ENCODE data around the gene PYGM.
A peak's percentile ranks its signal among the peaks of the same experiment; 100 is the strongest.

GRCh38 chr11:64777449-64778222, 17.9 kb upstream of the PYGM start:
- TF ChIP-seq, protein P1, sequence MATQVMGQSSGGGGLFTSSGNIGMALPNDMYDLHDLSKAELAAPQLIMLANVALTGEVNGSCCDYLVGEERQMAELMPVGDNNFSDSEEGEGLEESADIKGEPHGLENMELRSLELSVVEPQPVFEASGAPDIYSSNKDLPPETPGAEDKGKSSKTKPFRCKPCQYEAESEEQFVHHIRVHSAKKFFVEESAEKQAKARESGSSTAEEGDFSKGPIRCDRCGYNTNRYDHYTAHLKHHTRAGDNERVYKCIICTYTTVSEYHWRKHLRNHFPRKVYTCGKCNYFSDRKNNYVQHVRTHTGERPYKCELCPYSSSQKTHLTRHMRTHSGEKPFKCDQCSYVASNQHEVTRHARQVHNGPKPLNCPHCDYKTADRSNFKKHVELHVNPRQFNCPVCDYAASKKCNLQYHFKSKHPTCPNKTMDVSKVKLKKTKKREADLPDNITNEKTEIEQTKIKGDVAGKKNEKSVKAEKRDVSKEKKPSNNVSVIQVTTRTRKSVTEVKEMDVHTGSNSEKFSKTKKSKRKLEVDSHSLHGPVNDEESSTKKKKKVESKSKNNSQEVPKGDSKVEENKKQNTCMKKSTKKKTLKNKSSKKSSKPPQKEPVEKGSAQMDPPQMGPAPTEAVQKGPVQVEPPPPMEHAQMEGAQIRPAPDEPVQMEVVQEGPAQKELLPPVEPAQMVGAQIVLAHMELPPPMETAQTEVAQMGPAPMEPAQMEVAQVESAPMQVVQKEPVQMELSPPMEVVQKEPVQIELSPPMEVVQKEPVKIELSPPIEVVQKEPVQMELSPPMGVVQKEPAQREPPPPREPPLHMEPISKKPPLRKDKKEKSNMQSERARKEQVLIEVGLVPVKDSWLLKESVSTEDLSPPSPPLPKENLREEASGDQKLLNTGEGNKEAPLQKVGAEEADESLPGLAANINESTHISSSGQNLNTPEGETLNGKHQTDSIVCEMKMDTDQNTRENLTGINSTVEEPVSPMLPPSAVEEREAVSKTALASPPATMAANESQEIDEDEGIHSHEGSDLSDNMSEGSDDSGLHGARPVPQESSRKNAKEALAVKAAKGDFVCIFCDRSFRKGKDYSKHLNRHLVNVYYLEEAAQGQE (IDR thresholded peaks at IDR 0.05; ENCODE audit: insufficient read depth in 1 of 2, low read depth in 2 of 2, low read length in 2 of 2), result peak; percentile 67 to 88
- TF ChIP-seq POLR2AphosphoS5 (IDR thresholded peaks at IDR 0.05; ENCODE audit: low read depth, low read length) (no peak), TAF1 (IDR thresholded peaks at IDR 0.05; ENCODE audit: borderline replicate concordance, insufficient read depth, low read length) (no peak), SIN3A (IDR thresholded peaks at IDR 0.05; ENCODE audit: borderline replicate concordance, insufficient read depth, low read length) (peak; percentile 31; the same call in 1 of the 2 replicates), FOXP2 (optimal IDR thresholded peaks at IDR 0.05; ENCODE audit: borderline replicate concordance, extremely low read depth, extremely low read length, insufficient read depth) (no peak)

All from PFSK-1 (cell line).